H7 (cell line): ENCODE data around the gene DCTN2. TPM values are rescaled to one million over a fixed set of nuclear protein-coding genes. Genes with fewer than 3 reads are reported as not detected.
A peak's percentile ranks its signal among the peaks of the same experiment; 100 is the strongest.
"Not testable (repeated sequence)": the region's sequence is repeated elsewhere in the genome, so short reads cannot be mapped to it uniquely, and the experiment has no call there.

Experiments
- DNase-seq: peaks from one replicate; pipeline ENCODE4 v3.0.0; 2012
- H3K27me3 ChIP-seq: 2 replicates; pipeline ENCODE4 v1.6.0; 2011; ENCODE audit warnings: mild to moderate bottlenecking, low read length; ENCODE audit not compliant: control insufficient read depth, insufficient read depth
- H3K36me3 ChIP-seq: replicated peaks from 2 replicates; pipeline ENCODE4 v1.5.1; 2011; ENCODE audit warnings: low read length; ENCODE audit not compliant: control insufficient read depth, insufficient read depth
- H3K4me3 ChIP-seq: 2 replicates; pipeline ENCODE4 v1.5.1; 2011; ENCODE audit warnings: low read depth, mild to moderate bottlenecking, control low read depth, low read length, moderate library complexity; ENCODE audit not compliant: insufficient read depth
- total RNA-seq: library from RNA; depleted of rRNA; stranded (reverse); fragments of >200 nt; shearing (Covaris generic); gene quantifications from 2 replicates; pipeline ENCODE4 v1.2.3, GENCODE V29; 2014

The DCTN2 gene
- total RNA-seq, 1 experiment from 2014 or later, result 98.2 TPM

DNA sequence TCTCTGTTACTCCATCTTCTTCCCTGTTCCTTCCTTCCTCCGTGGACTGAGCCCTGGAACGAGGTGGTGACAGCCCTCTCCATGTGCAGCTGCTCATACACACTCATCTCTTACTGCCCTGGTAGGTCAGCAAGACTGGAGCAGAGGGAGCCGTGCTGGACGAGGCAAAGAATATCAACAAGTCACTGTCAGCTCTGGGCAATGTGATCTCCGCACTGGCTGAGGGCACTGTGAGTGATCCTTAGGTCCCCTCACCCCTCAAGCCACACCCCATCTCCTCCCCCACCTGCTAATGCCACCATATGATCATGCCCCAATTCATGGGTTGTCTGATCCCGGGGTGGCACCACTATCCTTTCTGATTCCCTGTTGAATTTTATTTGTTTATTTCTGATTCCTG lies 21.8 kb upstream of the DCTN2 start:
- H3K27me3 ChIP-seq, result no peaks in the 10 kb centered on the region
- DNase-seq, result no peak
- H3K36me3 ChIP-seq, result peaks cover 12% of the 10 kb centered on the region
- H3K4me3 ChIP-seq, result no peak overlapping the region

DNA sequence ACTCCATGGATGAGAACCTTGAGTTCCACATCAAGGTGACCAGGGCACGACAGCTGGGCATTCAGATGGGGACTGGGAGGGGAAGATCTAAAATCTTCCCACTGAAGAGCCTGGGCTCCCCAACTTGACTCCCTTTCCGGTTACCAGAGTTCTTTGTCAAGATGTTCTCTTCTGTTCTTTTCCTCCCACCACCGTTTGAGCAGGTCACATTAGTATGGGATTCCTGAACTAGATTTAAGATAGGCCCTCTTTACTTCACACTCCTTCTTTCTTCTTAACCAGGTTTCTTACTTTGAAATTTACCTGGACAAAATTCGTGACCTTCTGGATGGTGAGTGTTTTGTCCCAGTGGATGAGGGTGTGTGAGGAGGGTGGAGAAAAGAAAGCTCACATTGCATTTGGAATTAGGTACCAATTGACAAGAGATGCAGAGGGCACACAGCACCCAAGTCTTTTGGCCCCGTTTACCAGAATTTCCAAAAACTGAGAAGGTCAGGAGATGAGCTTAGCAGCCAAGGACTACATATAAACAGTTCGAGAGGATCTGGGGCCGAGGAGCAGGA lies 17.3 kb upstream of the DCTN2 start:
- peaks cover 5% of the 10 kb centered on the region for H3K36me3 ChIP-seq

DNA sequence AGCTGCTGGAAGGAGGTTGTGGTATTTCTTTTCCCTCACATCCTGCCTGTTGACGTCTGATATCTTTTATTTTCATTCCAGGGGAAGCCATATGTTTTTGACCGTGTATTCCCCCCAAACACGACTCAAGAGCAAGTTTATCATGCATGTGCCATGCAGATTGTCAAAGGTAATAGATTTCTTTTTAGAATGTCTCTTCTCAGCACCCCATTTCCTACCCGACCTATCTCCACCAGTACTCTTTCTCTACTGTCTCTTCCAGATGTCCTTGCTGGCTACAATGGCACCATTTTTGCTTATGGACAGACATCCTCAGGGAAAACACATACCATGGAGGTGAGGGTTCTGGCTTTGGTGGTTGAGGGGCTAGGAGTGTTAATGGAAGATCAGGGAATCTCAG lies 16.4 kb upstream of the DCTN2 start:
- no peak overlapping the region for H3K4me3 ChIP-seq
- DNase-seq, result no peak
- H3K36me3 ChIP-seq, result peaks cover 5% of the 10 kb centered on the region
- no peaks in the 10 kb centered on the region; the same call in 1 of the 2 replicates for H3K27me3 ChIP-seq

More for the DNA sequence above, 17.3 kb upstream of the DCTN2 start:
- no peaks in the 10 kb centered on the region; the same call in 1 of the 2 replicates for H3K27me3 ChIP-seq
- no peak overlapping the region for H3K4me3 ChIP-seq
- no peak for DNase-seq

DNA sequence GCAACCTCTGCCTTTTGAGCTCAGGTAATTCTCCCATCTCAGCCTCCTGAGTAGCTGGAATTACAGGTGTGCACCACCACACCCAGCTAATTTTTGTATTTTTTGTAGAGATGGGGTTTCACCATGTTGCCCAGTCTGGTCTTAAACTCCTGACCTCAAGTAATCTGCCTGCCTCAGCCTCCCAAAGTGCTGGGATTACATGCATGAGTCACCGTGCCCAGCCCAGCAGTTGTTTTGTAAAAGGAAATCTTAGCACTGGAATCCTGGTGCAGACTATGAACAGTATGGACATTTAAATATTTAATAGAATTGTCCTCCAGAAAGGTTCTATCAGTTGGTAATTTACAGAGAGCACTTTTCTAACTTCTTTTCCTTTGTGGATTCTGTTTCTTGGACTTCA lies 14.1 kb upstream of the DCTN2 start:
- not testable (repeated sequence) for DNase-seq, H3K27me3 ChIP-seq, H3K4me3 ChIP-seq, H3K36me3 ChIP-seq

DNA sequence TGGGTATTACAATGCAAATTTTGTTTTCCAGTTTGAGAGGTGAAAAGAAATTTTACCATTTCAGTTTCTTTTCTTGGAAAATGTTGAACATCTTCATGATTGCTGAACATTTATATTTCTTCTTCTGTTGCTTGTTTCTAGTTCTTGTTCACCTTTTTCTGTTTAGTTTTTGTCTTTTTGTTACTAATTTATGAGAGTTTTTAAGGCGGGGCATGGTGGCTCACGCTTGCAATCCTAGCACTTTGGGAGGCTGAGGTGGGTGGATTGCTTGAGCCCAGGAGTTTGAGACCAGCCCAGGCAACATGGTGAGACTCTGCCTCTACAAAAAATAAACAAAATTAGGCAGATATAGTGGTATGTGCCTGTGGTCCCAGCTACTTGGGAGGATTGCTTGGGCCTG lies 13.5 kb upstream of the DCTN2 start:
- Histone ChIP-seq H3K36me3 (peaks cover 2% of the 10 kb centered on the region), H3K27me3 (no peaks in the 10 kb centered on the region; the same call in 1 of the 2 replicates), H3K4me3 (no peak overlapping the region)
- DNase-seq, result no peak

DNA sequence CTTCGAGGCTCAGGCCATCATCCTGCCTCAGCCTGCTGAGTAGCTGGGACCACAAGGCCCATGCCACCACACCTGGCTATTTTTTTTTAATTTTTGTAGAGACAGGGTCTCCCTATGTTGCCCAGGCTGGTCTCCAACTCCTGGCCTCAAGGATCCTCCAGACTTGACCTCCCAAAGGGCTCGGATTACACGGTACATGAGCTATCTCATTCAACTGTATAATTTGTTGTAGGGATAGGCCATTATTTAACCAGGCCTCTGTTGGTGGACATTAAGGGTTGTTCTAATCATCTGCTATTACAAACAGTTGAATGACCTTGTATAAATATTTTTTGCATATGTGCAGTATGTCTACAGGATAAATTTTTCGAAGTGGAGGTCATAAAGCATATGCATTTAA lies 11.9 kb upstream of the DCTN2 start:
- no peak for DNase-seq
- peaks cover 2% of the 10 kb centered on the region for H3K36me3 ChIP-seq
- H3K4me3 ChIP-seq, result no peak overlapping the region
- no peaks in the 10 kb centered on the region; the same call in 1 of the 2 replicates for H3K27me3 ChIP-seq

DNA sequence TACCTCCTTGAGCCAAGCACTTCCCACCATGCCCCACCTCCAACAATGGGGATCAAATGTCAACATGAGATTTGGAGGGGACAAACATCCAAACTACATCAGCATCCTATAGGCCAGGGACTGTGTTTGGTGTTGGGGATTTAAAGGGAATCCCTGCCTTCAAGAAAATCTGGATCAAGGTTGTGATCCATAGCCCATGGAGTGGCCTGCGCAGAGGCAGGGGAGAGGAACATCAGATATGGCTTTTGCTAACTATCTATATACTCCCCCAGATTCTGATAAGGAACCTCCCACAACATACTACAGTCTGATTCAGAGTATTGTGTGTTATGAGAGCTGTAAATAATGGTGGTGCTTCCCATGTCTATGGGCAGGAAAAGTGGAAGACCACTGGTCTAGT lies 7.9 kb upstream of the DCTN2 start:
- H3K4me3 ChIP-seq, result no peak overlapping the region
- peaks cover 19% of the 10 kb centered on the region for H3K27me3 ChIP-seq
- H3K36me3 ChIP-seq, result no peaks in the 10 kb centered on the region
- DNase-seq, result no peak

DNA sequence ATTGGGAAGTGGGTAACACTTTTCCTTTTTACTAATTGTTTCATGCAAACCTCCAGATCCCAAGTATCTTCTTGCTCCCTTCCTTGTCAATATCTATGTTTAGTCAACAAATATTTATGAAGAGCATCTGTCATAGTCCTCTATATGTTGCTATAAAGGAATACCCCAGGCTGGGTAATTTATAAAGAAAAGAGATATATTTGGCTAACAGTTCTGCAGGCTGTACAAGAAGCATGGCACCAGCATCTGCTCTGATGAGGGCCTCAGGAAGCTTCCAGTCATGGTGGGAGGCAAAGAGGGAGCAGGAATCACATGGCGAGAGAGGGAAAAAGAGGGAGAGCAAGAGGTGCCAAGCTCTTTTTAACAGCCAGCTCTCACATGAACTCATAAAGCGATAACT lies 7.5 kb upstream of the DCTN2 start:
- H3K4me3 ChIP-seq, result no peak overlapping the region
- DNase-seq, result no peak
- H3K27me3 ChIP-seq, result peaks cover 21% of the 10 kb centered on the region
- no peaks in the 10 kb centered on the region for H3K36me3 ChIP-seq

DNA sequence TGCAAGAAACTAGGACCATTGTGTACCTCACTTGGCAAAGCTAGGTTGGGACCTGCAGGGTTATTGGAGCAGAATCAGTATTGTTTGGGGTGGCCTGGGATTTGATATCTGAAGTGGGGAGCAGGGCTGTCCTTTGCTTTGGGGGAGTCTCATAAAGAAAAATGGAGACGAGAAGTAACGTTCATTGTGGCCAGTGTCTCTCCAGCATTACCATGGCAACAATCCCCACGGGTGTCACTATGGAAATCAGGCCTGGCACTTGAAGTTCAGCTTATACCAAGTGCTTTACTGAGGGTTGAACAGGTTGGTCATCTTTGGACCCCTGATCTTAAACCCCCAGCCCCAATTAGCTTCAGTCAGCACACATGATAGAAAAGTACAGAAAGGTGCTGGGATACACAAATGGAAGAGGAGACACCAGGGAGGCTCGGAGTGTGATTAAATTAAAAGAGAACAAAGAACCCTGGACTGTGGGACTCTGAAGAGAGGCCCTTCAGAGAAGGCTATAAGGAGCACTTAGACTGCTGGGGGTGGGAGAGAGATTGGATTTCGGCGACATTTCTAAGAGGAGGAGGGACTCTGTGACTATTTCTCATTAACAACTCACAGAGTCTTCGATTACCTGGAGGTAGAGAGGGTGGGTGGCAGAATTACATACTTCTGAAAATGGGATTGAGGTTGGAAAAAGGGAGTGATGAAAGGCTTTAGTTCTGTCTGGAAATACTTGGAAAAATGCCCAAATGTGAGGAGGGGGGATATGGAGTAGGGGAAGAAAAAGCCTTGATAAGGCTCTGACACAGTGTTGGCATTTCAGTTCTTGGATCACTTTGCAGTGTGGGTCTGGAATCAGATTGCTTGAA lies 6.6 kb upstream of the DCTN2 start:
- DNase-seq, result no peak
- no peaks in the 10 kb centered on the region for H3K36me3 ChIP-seq
- no peak overlapping the region for H3K4me3 ChIP-seq
- H3K27me3 ChIP-seq, result peaks cover 29% of the 10 kb centered on the region

DNA sequence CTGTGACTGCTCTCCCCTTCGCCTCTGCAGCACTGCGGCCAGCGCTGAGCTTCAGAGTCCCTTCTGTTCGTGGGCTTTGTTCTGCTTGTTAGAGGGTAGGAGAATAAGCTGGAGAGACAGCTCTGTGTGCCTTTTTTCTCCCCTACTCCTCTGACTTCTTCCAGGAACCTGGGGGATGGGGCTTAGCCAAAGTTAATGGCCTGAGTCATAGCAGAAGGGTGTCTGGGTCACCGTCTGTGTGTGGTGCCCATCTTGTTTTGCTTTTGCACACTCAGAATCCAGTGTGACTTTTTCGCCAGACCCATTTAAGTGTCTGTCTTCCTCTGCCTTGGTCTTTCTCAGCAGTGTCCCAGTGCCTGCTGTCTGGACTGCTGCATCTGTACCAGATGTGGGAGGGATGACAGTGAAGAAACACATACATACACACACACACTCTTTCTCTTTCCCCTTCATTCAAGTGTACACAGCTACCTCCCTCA lies 5.9 kb upstream of the DCTN2 start:
- no peak overlapping the region for H3K4me3 ChIP-seq
- H3K36me3 ChIP-seq, result no peaks in the 10 kb centered on the region
- H3K27me3 ChIP-seq, result peaks cover 33% of the 10 kb centered on the region
- DNase-seq, result no peak

DNA sequence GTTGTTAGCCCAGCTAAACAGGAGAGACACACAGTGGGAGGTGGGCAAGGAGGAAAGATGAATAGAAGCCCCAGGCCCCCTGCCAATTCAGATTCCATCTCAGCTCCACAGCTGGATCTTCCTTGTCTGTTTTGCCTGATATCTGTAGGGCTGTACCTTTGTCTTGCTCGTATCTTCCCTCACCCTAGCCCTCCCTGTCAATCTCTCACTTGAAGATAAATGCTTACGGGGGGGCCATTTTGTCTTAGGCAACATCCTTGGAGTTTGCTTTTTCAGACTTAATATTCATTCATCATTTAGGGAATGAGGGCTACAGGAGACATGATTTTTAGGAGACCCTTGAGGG lies 5.3 kb upstream of the DCTN2 start:
- H3K27me3 ChIP-seq, result peaks cover 36% of the 10 kb centered on the region
- no peak overlapping the region for H3K4me3 ChIP-seq
- no peaks in the 10 kb centered on the region for H3K36me3 ChIP-seq
- peak; percentile 44 for DNase-seq

DNA sequence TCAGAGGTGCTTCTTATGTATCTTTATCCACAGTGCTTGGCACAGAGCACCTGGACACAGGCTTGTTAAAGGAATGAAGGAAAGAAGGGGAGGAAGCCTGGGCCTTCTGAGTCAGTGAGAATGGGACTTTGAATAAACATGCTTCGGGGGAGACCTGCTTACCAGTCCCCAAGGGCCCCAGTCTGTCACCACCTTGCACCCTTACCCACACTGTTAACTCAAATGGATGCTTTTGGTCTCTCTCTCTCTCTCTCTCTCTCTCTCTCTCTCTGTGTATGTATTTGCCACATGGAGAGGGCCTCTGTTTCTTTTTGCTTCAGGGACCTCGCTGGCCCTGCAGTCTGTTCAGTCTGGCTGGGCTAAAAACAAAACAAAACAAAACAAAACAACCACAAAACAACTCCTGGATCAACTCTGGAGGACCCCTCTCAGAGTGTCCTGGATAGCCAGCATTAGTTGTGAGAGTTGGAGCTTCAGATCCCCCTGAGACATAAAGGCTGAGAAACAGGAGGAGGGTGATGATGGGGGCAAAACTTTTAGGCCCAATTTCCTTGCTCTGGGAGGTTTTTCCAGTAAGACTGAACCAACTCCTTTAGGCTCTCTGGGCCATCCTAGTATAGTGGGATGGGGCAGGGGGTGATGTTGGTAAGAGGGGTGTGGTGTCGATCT lies 4.8 kb upstream of the DCTN2 start:
- DNase-seq, result no peak
- no peaks in the 10 kb centered on the region for H3K36me3 ChIP-seq
- no peak overlapping the region for H3K4me3 ChIP-seq
- H3K27me3 ChIP-seq, result peaks cover 36% of the 10 kb centered on the region

DNA sequence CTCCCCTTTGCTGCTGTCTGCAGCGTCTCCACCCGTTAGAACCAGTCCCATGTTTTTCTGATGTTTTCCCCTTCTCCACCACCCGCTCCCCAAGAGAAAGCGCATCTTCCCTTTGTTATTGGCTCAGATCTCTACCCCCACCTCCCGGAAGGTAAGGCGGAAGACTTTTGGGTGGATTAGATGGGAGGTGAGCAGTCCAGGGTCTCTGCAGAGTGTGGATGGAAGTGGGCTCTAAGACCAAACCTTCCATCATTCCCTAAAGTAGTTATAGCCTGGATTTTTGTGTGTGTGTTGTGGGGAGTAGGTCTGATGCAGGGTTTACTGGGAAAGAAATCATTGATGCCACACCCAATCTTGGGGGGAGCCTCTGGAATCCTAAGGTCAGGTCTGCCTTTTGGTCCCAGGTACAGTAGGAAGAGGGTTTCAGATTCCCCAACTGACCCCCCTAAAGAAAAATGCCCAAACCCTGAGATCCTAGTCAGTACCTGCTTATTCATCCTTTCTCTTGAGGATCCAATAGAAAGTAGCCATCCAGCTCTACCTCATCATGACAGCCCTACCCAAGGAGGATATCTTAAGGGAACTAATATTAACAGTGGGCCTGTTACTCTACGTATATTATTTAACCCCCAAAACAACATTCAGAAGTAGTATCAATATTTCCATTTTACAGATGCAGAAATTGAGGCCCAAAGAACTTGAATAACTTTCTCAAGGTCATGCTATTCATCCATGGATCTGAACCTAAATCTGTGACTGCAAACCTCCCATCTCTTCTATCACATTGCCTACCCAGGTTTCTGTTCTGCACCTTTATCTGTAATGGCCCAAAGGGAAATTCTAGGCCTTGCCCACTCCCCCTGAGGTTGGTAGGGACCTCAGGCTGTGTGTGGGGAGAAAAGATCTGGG lies 3.9 kb upstream of the DCTN2 start:
- DNase-seq, result no peak
- Histone ChIP-seq H3K27me3 (peaks cover 36% of the 10 kb centered on the region), H3K4me3 (peak overlapping the region; percentile 72; the same call in 1 of the 2 replicates), H3K36me3 (0 out of 2 replicates have a peak, but pooled peaks cover under 1% of the 10 kb centered on the region)
